DOHH2 (cell line): ENCODE measurements around the gene NFIA.

Source experiments
- H3F3A ChIP-seq: fragments of 200-600 bp; sonication (generic), shearing (Covaris generic); 2 replicates; pipeline ENCODE4 v1.6.0; 2016; ENCODE audit warnings: antibody characterized with exemption, mild to moderate bottlenecking; ENCODE audit not compliant: control insufficient read depth, insufficient read depth
- H3K27ac ChIP-seq: fragments of 200-600 bp; sonication (generic); 2 replicates; pipeline ENCODE4 v1.5.1; 2014; ENCODE audit warnings: low read depth, mild to moderate bottlenecking, low read length, moderate library complexity
- H3K27me3 ChIP-seq: fragments of 200-600 bp; sonication (generic); 2 replicates; pipeline ENCODE4 v1.6.1; 2014; ENCODE audit warnings: mild to moderate bottlenecking, low read length, mixed read lengths; ENCODE audit not compliant: control insufficient read depth
- H3K36me3 ChIP-seq: fragments of 200-600 bp; sonication (generic); 2 replicates; pipeline ENCODE4 v1.6.1; 2014; ENCODE audit warnings: mild to moderate bottlenecking, low read length, moderate library complexity, mixed read lengths; ENCODE audit not compliant: control insufficient read depth
- H3K4me1 ChIP-seq: fragments of 200-600 bp; sonication (generic); 2 replicates; pipeline ENCODE4 v1.6.1; 2014; ENCODE audit warnings: mild to moderate bottlenecking, low read length, mixed read lengths; ENCODE audit not compliant: control insufficient read depth
- H3K4me2 ChIP-seq: fragments of 200-600 bp; sonication (generic); 2 replicates; pipeline ENCODE4 v1.6.0; 2014; ENCODE audit warnings: mild to moderate bottlenecking, low read length, moderate library complexity
- H3K4me3 ChIP-seq: fragments of 200-600 bp; sonication (generic); 2 replicates; pipeline ENCODE4 v1.5.1; 2014; ENCODE audit warnings: mild to moderate bottlenecking, low read length, mixed read lengths
- H3K79me2 ChIP-seq: fragments of 200-600 bp; sonication (generic); 2 replicates; pipeline ENCODE4 v1.6.1; 2014; ENCODE audit warnings: mild to moderate bottlenecking, low read length, mixed read lengths; ENCODE audit not compliant: control insufficient read depth
- H3K9me2 ChIP-seq: fragments of 200-600 bp; sonication (generic); replicated peaks from 2 replicates; pipeline ENCODE4 v1.6.1; 2014; ENCODE audit warnings: mild to moderate bottlenecking, low read length, mixed read lengths; ENCODE audit not compliant: control insufficient read depth
- H3K9me3 ChIP-seq: fragments of 200-600 bp; sonication (generic); 2 replicates; pipeline ENCODE4 v1.6.1; 2014; ENCODE audit warnings: antibody characterized with exemption, low read length, mixed read lengths; ENCODE audit not compliant: control insufficient read depth, insufficient read depth
- H4K20me1 ChIP-seq: fragments of 200-600 bp; sonication (generic); 2 replicates; pipeline ENCODE4 v1.6.0; 2014; ENCODE audit warnings: low read depth, mild to moderate bottlenecking, antibody characterized with exemption, low read length, moderate library complexity; ENCODE audit not compliant: control insufficient read depth, insufficient read depth
- CTCF ChIP-seq: fragments of 200-600 bp; sonication (generic); IDR thresholded peaks from one replicate; pipeline ENCODE4 v1.5.1; 2014; ENCODE audit warnings: antibody characterized with exemption, mild to moderate bottlenecking, low read depth, low read length; ENCODE audit not compliant: poor library complexity, severe bottlenecking
- EZH2phosphoT487 ChIP-seq: fragments of 200-600 bp; sonication (generic); IDR thresholded peaks from 2 replicates; pipeline ENCODE4 v1.6.1; 2017; ENCODE audit warnings: borderline replicate concordance, mild to moderate bottlenecking, antibody characterized with exemption, low read length, moderate library complexity, mixed read lengths

The NFIA gene

GRCh38 chr1:61279570-61279969, 197.2 kb downstream of the NFIA start:
- no peaks in the 10 kb centered on the region for H4K20me1 ChIP-seq
- no peaks in the 10 kb centered on the region for H3K9me2 ChIP-seq
- no peaks in the 10 kb centered on the region for H3F3A ChIP-seq
- no peaks in the 10 kb centered on the region for H3K27me3 ChIP-seq
- no peak overlapping the region for H3K27ac ChIP-seq
- H3K79me2 ChIP-seq = no peaks in the 10 kb centered on the region
- TF ChIP-seq CTCF (no peak), EZH2phosphoT487 (no peak)
- H3K4me1 ChIP-seq = peaks cover 7% of the 10 kb centered on the region
- no peaks in the 10 kb centered on the region for H3K9me3 ChIP-seq
- H3K4me3 ChIP-seq = no peak overlapping the region
- H3K4me2 ChIP-seq = no peak overlapping the region
- H3K36me3 ChIP-seq = no peaks in the 10 kb centered on the region

GRCh38 chr1:61280452-61280851, 198.1 kb downstream of the NFIA start:
- TF ChIP-seq CTCF (no peak), EZH2phosphoT487 (no peak)

GRCh38 chr1:61282387-61282786, 200.0 kb downstream of the NFIA start:
- H3K4me2 ChIP-seq = no peak overlapping the region
- H3K4me3 ChIP-seq = no peak overlapping the region
- TF ChIP-seq CTCF = no peak
- TF ChIP-seq EZH2phosphoT487 = no peak
- no peaks in the 10 kb centered on the region for H3K9me3 ChIP-seq
- no peaks in the 10 kb centered on the region for H3K27me3 ChIP-seq
- H4K20me1 ChIP-seq = no peaks in the 10 kb centered on the region
- H3K27ac ChIP-seq = no peak overlapping the region
- no peaks in the 10 kb centered on the region for H3K79me2 ChIP-seq
- peaks cover 7% of the 10 kb centered on the region for H3K4me1 ChIP-seq
- H3K36me3 ChIP-seq = no peaks in the 10 kb centered on the region
- no peaks in the 10 kb centered on the region for H3K9me2 ChIP-seq
- no peaks in the 10 kb centered on the region for H3F3A ChIP-seq

More at GRCh38 chr1:61280452-61280851, 198.1 kb downstream of the NFIA start:
- Histone ChIP-seq H4K20me1 (no peaks in the 10 kb centered on the region), H3K4me2 (no peak overlapping the region), H3K9me3 (no peaks in the 10 kb centered on the region), H3F3A (no peaks in the 10 kb centered on the region), H3K27ac (no peak overlapping the region), H3K4me3 (no peak overlapping the region), H3K27me3 (no peaks in the 10 kb centered on the region), H3K36me3 (no peaks in the 10 kb centered on the region), H3K79me2 (no peaks in the 10 kb centered on the region), H3K9me2 (no peaks in the 10 kb centered on the region), H3K4me1 (peaks cover 7% of the 10 kb centered on the region)
